Measurements from ENCODE around the gene PCDHA10. TPM values are rescaled to one million over a fixed set of nuclear protein-coding genes. Genes with fewer than 3 reads are reported as not detected.
"Not testable (repeated sequence)": the region's sequence is repeated elsewhere in the genome, so short reads cannot be mapped to it uniquely, and the experiment has no call there.

The PCDHA10 gene
- polyA plus RNA-seq, 1 of the 3 experiments (the other 2 are of a cell fraction), result 0.02 TPM

DNA sequence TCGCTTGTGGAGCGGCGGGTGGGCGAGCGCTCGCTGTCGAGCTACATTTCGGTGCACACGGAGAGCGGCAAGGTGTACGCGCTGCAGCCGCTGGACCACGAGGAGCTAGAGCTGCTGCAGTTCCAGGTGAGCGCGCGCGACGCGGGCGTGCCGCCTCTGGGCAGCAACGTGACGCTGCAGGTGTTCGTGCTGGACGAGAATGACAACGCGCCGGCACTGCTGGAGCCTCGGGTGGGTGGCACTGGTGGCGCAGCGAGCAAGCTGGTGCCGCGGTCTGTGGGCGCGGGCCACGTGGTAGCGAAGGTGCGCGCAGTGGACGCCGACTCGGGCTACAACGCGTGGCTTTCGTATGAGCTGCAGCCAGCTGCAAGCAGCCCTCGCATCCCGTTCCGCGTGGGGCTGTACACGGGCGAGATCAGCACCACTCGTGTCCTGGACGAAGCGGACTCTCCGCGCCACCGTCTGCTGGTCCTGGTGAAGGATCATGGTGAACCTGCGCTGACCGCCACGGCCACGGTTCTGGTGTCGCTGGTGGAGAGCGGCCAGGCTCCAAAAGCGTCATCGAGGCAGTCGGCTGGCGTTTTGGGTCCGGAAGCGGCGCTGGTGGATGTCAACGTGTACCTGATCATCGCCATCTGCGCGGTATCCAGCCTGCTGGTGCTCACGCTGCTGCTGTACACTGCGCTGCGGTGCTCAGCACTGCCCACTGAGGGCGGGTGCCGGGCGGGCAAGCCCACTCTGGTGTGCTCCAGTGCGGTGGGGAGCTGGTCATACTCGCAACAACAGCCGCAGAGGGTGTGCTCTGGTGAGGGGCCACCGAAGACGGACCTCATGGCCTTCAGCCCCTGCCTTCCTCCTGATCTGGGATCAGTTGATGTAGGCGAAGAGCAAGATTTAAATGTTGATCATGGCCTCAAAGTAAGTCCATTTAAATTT is 12.6 kb upstream of the PCDHA10 start:
- no peaks in the 10 kb centered on the region for H3K27me3 ChIP-seq (ENCODE audit: insufficient read depth)
- no peaks in the 10 kb centered on the region for H3K4me1 ChIP-seq (ENCODE audit: control insufficient read depth in 1 of 2, insufficient read depth in 2 of 2, low read depth in 1 of 2, low read length in 1 of 2)
- 91% methylated on average over 18 of the region's 87 CpGs for WGBS (ENCODE audit: low lambda C conversion rate)
- no peak for TF ChIP-seq NFIC (IDR thresholded peaks at IDR 0.05; ENCODE audit: borderline replicate concordance)
- no peaks in the 10 kb centered on the region for H4K20me1 ChIP-seq (ENCODE audit: insufficient read depth)
- H3K36me3 ChIP-seq (replicated peaks in 1 of 2; ENCODE audit: control insufficient read depth in 1 of 2, insufficient read depth in 2 of 2, low read length in 1 of 2), result no peaks in the 10 kb centered on the region
- POLR2A ChIA-PET, result no interaction called here
- H2AFZ ChIP-seq (ENCODE audit: low read depth), result no peak overlapping the region
- no peaks in the 10 kb centered on the region for H3K9me3 ChIP-seq
- CTCF ChIA-PET, result interaction anchor here (0.8 to 4.9 kb wide), 6 partner anchors 19 to 307 kb away, joined by 3 to 189 read pairs (median 18); partner anchors contain the start of genes PCDHA1, PCDHA4 and PCDHB6
- H3K4me2 ChIP-seq, result no peak overlapping the region
- H3K27ac ChIP-seq (ENCODE audit: low read depth in 2 of 2, low read length in 1 of 2), result no peak overlapping the region
- H3K9ac ChIP-seq, result no peak overlapping the region
- H3F3A ChIP-seq (replicated peaks; ENCODE audit: insufficient read depth), result no peaks in the 10 kb centered on the region
- H3K9me2 ChIP-seq, result no peaks in the 10 kb centered on the region
- H3K79me2 ChIP-seq (ENCODE audit: insufficient read depth), result no peaks in the 10 kb centered on the region
- H3K4me3 ChIP-seq (ENCODE audit: low read depth in 2 of 2, low read length in 1 of 2), result no peak overlapping the region
- no peak for DNase-seq

DNA sequence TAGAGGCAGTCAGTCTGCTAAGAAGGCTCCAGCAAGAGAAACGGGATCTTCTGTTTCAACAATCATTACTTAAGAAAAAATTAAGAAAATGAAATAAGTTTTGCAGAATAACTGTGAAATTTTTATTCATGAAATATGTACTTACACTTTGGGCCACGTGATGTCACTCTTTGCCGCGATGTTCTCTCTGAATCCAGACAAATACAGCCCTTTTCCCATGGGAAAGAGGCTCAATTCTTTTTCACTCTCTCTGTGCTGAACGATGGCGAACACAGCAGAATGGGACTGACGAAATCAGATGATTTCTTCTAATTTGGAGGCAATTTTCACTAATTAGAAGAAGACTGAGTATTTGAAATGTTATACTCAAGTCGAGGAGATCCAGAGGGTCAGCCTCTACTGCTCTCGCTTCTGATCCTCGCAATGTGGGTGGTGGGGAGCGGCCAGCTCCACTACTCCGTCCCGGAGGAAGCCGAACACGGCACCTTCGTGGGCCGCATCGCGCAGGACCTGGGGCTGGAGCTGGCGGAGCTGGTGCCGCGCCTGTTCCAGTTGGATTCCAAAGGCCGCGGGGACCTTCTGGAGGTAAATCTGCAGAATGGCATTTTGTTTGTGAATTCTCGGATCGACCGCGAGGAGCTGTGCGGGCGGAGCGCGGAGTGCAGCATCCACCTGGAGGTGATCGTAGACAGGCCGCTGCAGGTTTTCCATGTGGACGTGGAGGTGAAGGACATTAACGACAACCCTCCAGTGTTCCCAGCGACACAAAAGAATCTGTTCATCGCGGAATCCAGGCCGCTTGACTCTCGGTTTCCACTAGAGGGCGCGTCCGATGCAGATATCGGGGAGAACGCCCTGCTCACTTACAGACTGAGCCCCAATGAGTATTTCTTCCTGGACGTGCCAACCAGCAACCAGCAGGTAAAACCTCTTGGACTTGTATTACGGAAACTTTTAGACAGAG is 7.3 kb upstream of the PCDHA10 start, which contains the start of gene PCDHA9:
Gene PCDHA9 (plus strand): TSS at position 244 of the 964 bp plus-strand sequence. CDS start 114 bp downstream, at position 358.
- H3K9me3 ChIP-seq; CTCF ChIA-PET; DNase-seq; H3K4me1 ChIP-seq (ENCODE audit: control insufficient read depth in 1 of 2, insufficient read depth in 2 of 2, low read depth in 1 of 2, low read length in 1 of 2); H3K4me3 ChIP-seq (ENCODE audit: low read depth in 2 of 2, low read length in 1 of 2); H3K36me3 ChIP-seq (replicated peaks in 1 of 2; ENCODE audit: control insufficient read depth in 1 of 2, insufficient read depth in 2 of 2, low read length in 1 of 2); H3K4me2 ChIP-seq; H4K20me1 ChIP-seq (ENCODE audit: insufficient read depth); H3K27ac ChIP-seq (ENCODE audit: low read depth in 2 of 2, low read length in 1 of 2); H3K79me2 ChIP-seq (ENCODE audit: insufficient read depth); H2AFZ ChIP-seq (ENCODE audit: low read depth); H3K9ac ChIP-seq; H3F3A ChIP-seq (replicated peaks; ENCODE audit: insufficient read depth); H3K27me3 ChIP-seq (ENCODE audit: insufficient read depth); H3K9me2 ChIP-seq; POLR2A ChIA-PET: not testable (repeated sequence)
- 75% methylated on average over 33 of the region's 48 CpGs for WGBS (ENCODE audit: low lambda C conversion rate)

- H3K27me3 ChIP-seq (ENCODE audit: insufficient read depth); H3K79me2 ChIP-seq (ENCODE audit: insufficient read depth): not testable (repeated sequence)
- 94% methylated on average over 51 of the region's 101 CpGs for WGBS (ENCODE audit: low lambda C conversion rate)
Observed at GRCh38 chr5:140849831-140850634, 5.7 kb upstream of the PCDHA10 start.

More at GRCh38 chr5:140849831-140850634, 5.7 kb upstream of the PCDHA10 start:
- DNase-seq; H3K27ac ChIP-seq (ENCODE audit: low read depth in 2 of 2, low read length in 1 of 2); H2AFZ ChIP-seq (ENCODE audit: low read depth); H3K9me2 ChIP-seq; H3F3A ChIP-seq (replicated peaks; ENCODE audit: insufficient read depth); H3K9ac ChIP-seq; H3K36me3 ChIP-seq (replicated peaks in 1 of 2; ENCODE audit: control insufficient read depth in 1 of 2, insufficient read depth in 2 of 2, low read length in 1 of 2); POLR2A ChIA-PET; H3K4me2 ChIP-seq; H4K20me1 ChIP-seq (ENCODE audit: insufficient read depth); H3K4me1 ChIP-seq (ENCODE audit: control insufficient read depth in 1 of 2, insufficient read depth in 2 of 2, low read depth in 1 of 2, low read length in 1 of 2); H3K4me3 ChIP-seq (ENCODE audit: low read depth in 2 of 2, low read length in 1 of 2); CTCF ChIA-PET; H3K9me3 ChIP-seq: not testable (repeated sequence)

Measured in SK-N-SH (cell line).